ENCODE results near the gene TOGARAM2. TPM values are rescaled to one million over a fixed set of nuclear protein-coding genes. Genes with fewer than 3 reads are reported as not detected.

TOGARAM2 gene
- total RNA-seq, 2 donors from 2014 or later, result 0.86 to 4.2 TPM

- Histone ChIP-seq H3K9ac (ENCODE audit: extremely low read depth, low read length, poor library complexity, severe bottlenecking) (no peak overlapping the region), H3K9me3 (ENCODE audit: control insufficient read depth, low read length) (no peaks in the 10 kb centered on the region), H3K27me3 (ENCODE audit: control insufficient read depth, insufficient read depth, low read length, poor library complexity, severe bottlenecking) (no peaks in the 10 kb centered on the region), H3K4me1 (ENCODE audit: control insufficient read depth, insufficient read depth, low read length) (peaks cover 13% of the 10 kb centered on the region), H3K27ac (ENCODE audit: low read depth, low read length) (no peak overlapping the region), H3K36me3 (ENCODE audit: control insufficient read depth, insufficient read depth, low read length) (no peaks in the 10 kb centered on the region), H3K4me3 (ENCODE audit: low read length) (no peak overlapping the region)
- H3K27me3 Mint-ChIP-seq (ENCODE audit: insufficient read depth), result peaks cover 4% of the 10 kb centered on the region
- no peaks in the 10 kb centered on the region for H3K36me3 Mint-ChIP-seq (ENCODE audit: low read depth)
- TF ChIP-seq, protein P1, sequence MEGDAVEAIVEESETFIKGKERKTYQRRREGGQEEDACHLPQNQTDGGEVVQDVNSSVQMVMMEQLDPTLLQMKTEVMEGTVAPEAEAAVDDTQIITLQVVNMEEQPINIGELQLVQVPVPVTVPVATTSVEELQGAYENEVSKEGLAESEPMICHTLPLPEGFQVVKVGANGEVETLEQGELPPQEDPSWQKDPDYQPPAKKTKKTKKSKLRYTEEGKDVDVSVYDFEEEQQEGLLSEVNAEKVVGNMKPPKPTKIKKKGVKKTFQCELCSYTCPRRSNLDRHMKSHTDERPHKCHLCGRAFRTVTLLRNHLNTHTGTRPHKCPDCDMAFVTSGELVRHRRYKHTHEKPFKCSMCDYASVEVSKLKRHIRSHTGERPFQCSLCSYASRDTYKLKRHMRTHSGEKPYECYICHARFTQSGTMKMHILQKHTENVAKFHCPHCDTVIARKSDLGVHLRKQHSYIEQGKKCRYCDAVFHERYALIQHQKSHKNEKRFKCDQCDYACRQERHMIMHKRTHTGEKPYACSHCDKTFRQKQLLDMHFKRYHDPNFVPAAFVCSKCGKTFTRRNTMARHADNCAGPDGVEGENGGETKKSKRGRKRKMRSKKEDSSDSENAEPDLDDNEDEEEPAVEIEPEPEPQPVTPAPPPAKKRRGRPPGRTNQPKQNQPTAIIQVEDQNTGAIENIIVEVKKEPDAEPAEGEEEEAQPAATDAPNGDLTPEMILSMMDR (conservative IDR thresholded peaks at IDR 0.05), result no peak
- H3K9me3 Mint-ChIP-seq, result no peaks in the 10 kb centered on the region
- no peak overlapping the region for H3K4me3 Mint-ChIP-seq
- H3K27ac Mint-ChIP-seq, result no peak overlapping the region
- 74 to 88% methylated on average over 15 to 26 of the region's 26 CpGs for WGBS, 2 experiments (ENCODE audit: insufficient coverage in 1 of 2, insufficient read length in 1 of 2)
- peaks cover 33% of the 10 kb centered on the region for H3K4me1 Mint-ChIP-seq
- DNase-seq, result no peak
These were observed 28.9 kb downstream of the TOGARAM2 start for GRCh38 chr2:29009711-29010677.

GRCh38 chr2:29010946-29011345 is 29.8 kb downstream of the TOGARAM2 start:
- no peaks in the 10 kb centered on the region for H3K9me3 ChIP-seq (ENCODE audit: control insufficient read depth, low read length)
- no peak overlapping the region for H3K27ac ChIP-seq (ENCODE audit: low read depth, low read length)
- Mint-ChIP-seq H3K27me3 (ENCODE audit: insufficient read depth) (peaks cover 4% of the 10 kb centered on the region), H3K9me3 (no peaks in the 10 kb centered on the region), H3K4me1 (peaks cover 39% of the 10 kb centered on the region), H3K4me3 (no peak overlapping the region), H3K27ac (peak overlapping the region; percentile 59), H3K36me3 (ENCODE audit: low read depth) (no peaks in the 10 kb centered on the region)
- no peak overlapping the region for H3K4me3 ChIP-seq (ENCODE audit: low read length)
- TF ChIP-seq, protein P1 (conservative IDR thresholded peaks at IDR 0.05), result no peak
- peak; percentile 83 for DNase-seq
- no peaks in the 10 kb centered on the region for H3K36me3 ChIP-seq (ENCODE audit: control insufficient read depth, insufficient read depth, low read length)
- 66 to 70% methylated on average over 4 to 7 of the region's 7 CpGs for WGBS, 2 experiments (ENCODE audit: insufficient coverage in 1 of 2, insufficient read length in 1 of 2)
- no peaks in the 10 kb centered on the region for H3K27me3 ChIP-seq (ENCODE audit: control insufficient read depth, insufficient read depth, low read length, poor library complexity, severe bottlenecking)
- no peak overlapping the region for H3K9ac ChIP-seq (ENCODE audit: extremely low read depth, low read length, poor library complexity, severe bottlenecking)
- H3K4me1 ChIP-seq (ENCODE audit: control insufficient read depth, insufficient read depth, low read length), result peaks cover 13% of the 10 kb centered on the region

GRCh38 chr2:29011418-29012060 is 30.4 kb downstream of the TOGARAM2 start:
- Histone ChIP-seq H3K9me3 (ENCODE audit: control insufficient read depth, low read length) (no peaks in the 10 kb centered on the region), H3K27me3 (ENCODE audit: control insufficient read depth, insufficient read depth, low read length, poor library complexity, severe bottlenecking) (no peaks in the 10 kb centered on the region), H3K9ac (ENCODE audit: extremely low read depth, low read length, poor library complexity, severe bottlenecking) (no peak overlapping the region), H3K4me1 (ENCODE audit: control insufficient read depth, insufficient read depth, low read length) (peaks cover 14% of the 10 kb centered on the region), H3K27ac (ENCODE audit: low read depth, low read length) (no peak overlapping the region), H3K4me3 (ENCODE audit: low read length) (no peak overlapping the region), H3K36me3 (ENCODE audit: control insufficient read depth, insufficient read depth, low read length) (no peaks in the 10 kb centered on the region)
- peak; percentile 64 for DNase-seq
- Mint-ChIP-seq H3K4me3 (no peak overlapping the region), H3K9me3 (no peaks in the 10 kb centered on the region), H3K27me3 (ENCODE audit: insufficient read depth) (peaks cover 4% of the 10 kb centered on the region), H3K36me3 (ENCODE audit: low read depth) (no peaks in the 10 kb centered on the region), H3K4me1 (peaks cover 43% of the 10 kb centered on the region), H3K27ac (peak overlapping the region; percentile 49)
- 67 to 82% methylated on average over 18 to 19 of the region's 19 CpGs for WGBS, 2 experiments (ENCODE audit: insufficient coverage in 1 of 2, insufficient read length in 1 of 2)
- TF ChIP-seq, protein P1 (conservative IDR thresholded peaks at IDR 0.05), result no peak

Data from endodermal cell (in vitro differentiated cells).